HG03439 (cell line): ENCODE measurements around the gene SUSD4.
"Not testable (repeated sequence)": the region's sequence is repeated elsewhere in the genome, so short reads cannot be mapped to it uniquely, and the experiment has no call there.

Experiments
- ATAC-seq: cut with Tn5 transposase; IDR thresholded peaks from one replicate; pipeline ENCODE4 v1.9.1; 2021; ENCODE audit warnings: mild to moderate bottlenecking, moderate library complexity; ENCODE audit not compliant: unreplicated experiment

SUSD4 gene

GRCh38 chr1:223299553-223299952 lies 64.4 kb downstream of the SUSD4 start:
- ATAC-seq = no peak

GRCh38 chr1:223298701-223299100 lies 65.3 kb downstream of the SUSD4 start:
- no peak for ATAC-seq

- no peak for ATAC-seq
Observed at GRCh38 chr1:223297800-223298199, 66.2 kb downstream of the SUSD4 start.

GRCh38 chr1:223291796-223292195 lies 72.2 kb downstream of the SUSD4 start:
- ATAC-seq = no peak

- ATAC-seq = no peak
Observed at GRCh38 chr1:223290397-223290796, 73.6 kb downstream of the SUSD4 start.

GRCh38 chr1:223289621-223290020 lies 74.4 kb downstream of the SUSD4 start:
- ATAC-seq = no peak

GRCh38 chr1:223288826-223289225 lies 75.2 kb downstream of the SUSD4 start:
- ATAC-seq = no peak

GRCh38 chr1:223285452-223285851 lies 78.5 kb downstream of the SUSD4 start:
- ATAC-seq = no peak

GRCh38 chr1:223283697-223284096 lies 80.3 kb downstream of the SUSD4 start:
- not testable (repeated sequence) for ATAC-seq

GRCh38 chr1:223278311-223278710 lies 85.7 kb downstream of the SUSD4 start:
- not testable (repeated sequence) for ATAC-seq

GRCh38 chr1:223276029-223276428 lies 87.9 kb downstream of the SUSD4 start:
- no peak for ATAC-seq

GRCh38 chr1:223273511-223273910 lies 90.5 kb downstream of the SUSD4 start:
- no peak for ATAC-seq

- ATAC-seq = no peak
Observed at GRCh38 chr1:223271085-223271781, 92.7 kb downstream of the SUSD4 start.

GRCh38 chr1:223270155-223270554 lies 93.8 kb downstream of the SUSD4 start:
- ATAC-seq = no peak

GRCh38 chr1:223269006-223269405 lies 95.0 kb downstream of the SUSD4 start:
- no peak for ATAC-seq

- no peak for ATAC-seq
Observed at GRCh38 chr1:223266632-223267172, 97.3 kb downstream of the SUSD4 start.

- ATAC-seq = no peak
Observed at GRCh38 chr1:223264983-223265908, 98.7 kb downstream of the SUSD4 start.

- ATAC-seq = no peak
Observed at GRCh38 chr1:223264529-223264928, 99.4 kb downstream of the SUSD4 start.

GRCh38 chr1:223261914-223262313 lies 102.1 kb downstream of the SUSD4 start:
- no peak for ATAC-seq

GRCh38 chr1:223260712-223261111 lies 103.3 kb downstream of the SUSD4 start:
- no peak for ATAC-seq

- no peak for ATAC-seq
Observed at GRCh38 chr1:223259462-223259861, 104.5 kb downstream of the SUSD4 start.

GRCh38 chr1:223258751-223259198 lies 105.2 kb downstream of the SUSD4 start:
- ATAC-seq = no peak
